22Rv1 (cell line): ENCODE data around the gene METAP1D.

Experiments used
- CTCF ChIP-seq: fragments of 450-650 bp; IDR thresholded peaks from 2 replicates; pipeline ENCODE4 v1.5.1; 2017; ENCODE audit warnings: mild to moderate bottlenecking
- ZFX ChIP-seq: fragments of 450-650 bp; IDR thresholded peaks from 2 replicates; pipeline ENCODE4 v1.6.1; 2017; ENCODE audit warnings: antibody characterized with exemption, borderline replicate concordance

GRCh38 chr2:172120118-172120517, 120.4 kb downstream of the METAP1D start:
- no peak for TF ChIP-seq CTCF
- TF ChIP-seq ZFX: no peak
